ENCODE results near the gene NUDT1. TPM values are rescaled to one million over a fixed set of nuclear protein-coding genes. Genes with fewer than 3 reads are reported as not detected.

The NUDT1 gene
- total RNA-seq, 2 experiments from 2014 or later = 12.8 to 13.0 TPM

- intact Hi-C loops (cut with DNase I, micrococcal nuclease) = loop anchor here (10.0 kb wide), 2 partner anchors 310 to 540 kb away; no protein-coding TSS in a partner anchor
- Mint-ChIP-seq H3K4me1 (ENCODE audit: low read depth) (peaks cover 4% of the 10 kb centered on the region), H3K27ac (no peak overlapping the region), H3K27me3 (no peaks in the 10 kb centered on the region), H3K4me3 (no peak overlapping the region), H3K36me3 (ENCODE audit: low read depth) (peaks cover 29% of the 10 kb centered on the region), H3K9me3 (no peaks in the 10 kb centered on the region)
- H3K4me3 ChIP-seq (ENCODE audit: low read length) = no peak overlapping the region
- no peaks in the 10 kb centered on the region for H3K9me3 ChIP-seq (ENCODE audit: control insufficient read depth in 1 of 2, insufficient read depth in 1 of 2, low read length in 2 of 2)
- ATAC-seq (ENCODE audit: poor library complexity) (no peak), DNase-seq (peak in 1 of 14 experiments; percentile 14)
- POLR2A ChIA-PET = no interaction called here
- no peaks in the 10 kb centered on the region for H3K27me3 ChIP-seq (ENCODE audit: control insufficient read depth in 1 of 2, insufficient read depth in 2 of 2, low read length in 2 of 2)
- no peak for TF ChIP-seq CTCF (IDR thresholded peaks at IDR 0.05)
- peaks cover 19% of the 10 kb centered on the region for H3K36me3 ChIP-seq (ENCODE audit: insufficient read depth, low read length)
- no peak overlapping the region for H3K27ac ChIP-seq (ENCODE audit: low read depth in 1 of 2, low read length in 2 of 2)
- CTCF ChIA-PET = no interaction called here
- no peaks in the 10 kb centered on the region for H3K4me1 ChIP-seq (ENCODE audit: insufficient read depth, low read length)
Measured at GRCh38 chr7:2205036-2205780, 36.8 kb upstream of the NUDT1 start.

GRCh38 chr7:2208712-2209111 is 33.3 kb upstream of the NUDT1 start:
- Histone ChIP-seq H3K27me3 (ENCODE audit: control insufficient read depth in 1 of 2, insufficient read depth in 2 of 2, low read length in 2 of 2) (no peaks in the 10 kb centered on the region), H3K27ac (ENCODE audit: low read depth in 1 of 2, low read length in 2 of 2) (no peak overlapping the region), H3K4me1 (ENCODE audit: insufficient read depth, low read length) (no peaks in the 10 kb centered on the region), H3K4me3 (ENCODE audit: low read length) (no peak overlapping the region), H3K36me3 (ENCODE audit: insufficient read depth, low read length) (peaks cover 30% of the 10 kb centered on the region), H3K9me3 (ENCODE audit: control insufficient read depth in 1 of 2, insufficient read depth in 1 of 2, low read length in 2 of 2) (no peaks in the 10 kb centered on the region)
- H3K9me3 Mint-ChIP-seq = no peaks in the 10 kb centered on the region
- H3K27ac Mint-ChIP-seq = no peak overlapping the region
- no peak for ATAC-seq (ENCODE audit: poor library complexity)
- no peak overlapping the region for H3K4me3 Mint-ChIP-seq
- intact Hi-C loops (cut with DNase I, micrococcal nuclease) = loop anchor here (1.0 to 10.0 kb wide), 5 partner anchors 314 to 630 kb away; no protein-coding TSS in a partner anchor
- peaks cover 44% of the 10 kb centered on the region for H3K36me3 Mint-ChIP-seq (ENCODE audit: low read depth)
- ChIA-PET POLR2A (no interaction called here), CTCF (no interaction called here)
- peaks cover 4% of the 10 kb centered on the region for H3K4me1 Mint-ChIP-seq (ENCODE audit: low read depth)
- DNase-seq = peak in 1 of 14 experiments; percentile 14
- no peak for TF ChIP-seq CTCF (IDR thresholded peaks at IDR 0.05)
- H3K27me3 Mint-ChIP-seq = no peaks in the 10 kb centered on the region

- no peak overlapping the region for H3K4me3 Mint-ChIP-seq
- no peaks in the 10 kb centered on the region for H3K9me3 ChIP-seq (ENCODE audit: control insufficient read depth in 1 of 2, insufficient read depth in 1 of 2, low read length in 2 of 2)
- no peak overlapping the region for H3K4me3 ChIP-seq (ENCODE audit: low read length)
- H3K36me3 Mint-ChIP-seq (ENCODE audit: low read depth) = peaks cover 47% of the 10 kb centered on the region
- DNase-seq (peak; percentile 11 to 61 (median 32)), ATAC-seq (ENCODE audit: poor library complexity) (peak; percentile 61)
- no peaks in the 10 kb centered on the region for H3K27me3 ChIP-seq (ENCODE audit: control insufficient read depth in 1 of 2, insufficient read depth in 2 of 2, low read length in 2 of 2)
- peaks cover 2% of the 10 kb centered on the region for H3K4me1 ChIP-seq (ENCODE audit: insufficient read depth, low read length)
- intact Hi-C loops (cut with DNase I, micrococcal nuclease) = loop anchor here (1.0 to 10.0 kb wide), 5 partner anchors 315 to 631 kb away; no protein-coding TSS in a partner anchor
- ChIA-PET POLR2A (interaction anchor here (0.7 kb wide), 1 partner anchor 118 kb away, joined by 4 read pairs; no protein-coding TSS in a partner anchor), CTCF (no interaction called here)
- peaks cover under 1% of the 10 kb centered on the region for H3K4me1 Mint-ChIP-seq (ENCODE audit: low read depth)
- no peaks in the 10 kb centered on the region for H3K27me3 Mint-ChIP-seq
- H3K9me3 Mint-ChIP-seq = no peaks in the 10 kb centered on the region
- peaks cover 35% of the 10 kb centered on the region for H3K36me3 ChIP-seq (ENCODE audit: insufficient read depth, low read length)
- peak; percentile 33 for TF ChIP-seq CTCF (IDR thresholded peaks at IDR 0.05)
- no peak overlapping the region for H3K27ac ChIP-seq (ENCODE audit: low read depth in 1 of 2, low read length in 2 of 2)
- H3K27ac Mint-ChIP-seq = no peak overlapping the region
Measured at GRCh38 chr7:2209146-2209960, 32.7 kb upstream of the NUDT1 start.
